Measurements from ENCODE around the gene MAST4.

DNA sequence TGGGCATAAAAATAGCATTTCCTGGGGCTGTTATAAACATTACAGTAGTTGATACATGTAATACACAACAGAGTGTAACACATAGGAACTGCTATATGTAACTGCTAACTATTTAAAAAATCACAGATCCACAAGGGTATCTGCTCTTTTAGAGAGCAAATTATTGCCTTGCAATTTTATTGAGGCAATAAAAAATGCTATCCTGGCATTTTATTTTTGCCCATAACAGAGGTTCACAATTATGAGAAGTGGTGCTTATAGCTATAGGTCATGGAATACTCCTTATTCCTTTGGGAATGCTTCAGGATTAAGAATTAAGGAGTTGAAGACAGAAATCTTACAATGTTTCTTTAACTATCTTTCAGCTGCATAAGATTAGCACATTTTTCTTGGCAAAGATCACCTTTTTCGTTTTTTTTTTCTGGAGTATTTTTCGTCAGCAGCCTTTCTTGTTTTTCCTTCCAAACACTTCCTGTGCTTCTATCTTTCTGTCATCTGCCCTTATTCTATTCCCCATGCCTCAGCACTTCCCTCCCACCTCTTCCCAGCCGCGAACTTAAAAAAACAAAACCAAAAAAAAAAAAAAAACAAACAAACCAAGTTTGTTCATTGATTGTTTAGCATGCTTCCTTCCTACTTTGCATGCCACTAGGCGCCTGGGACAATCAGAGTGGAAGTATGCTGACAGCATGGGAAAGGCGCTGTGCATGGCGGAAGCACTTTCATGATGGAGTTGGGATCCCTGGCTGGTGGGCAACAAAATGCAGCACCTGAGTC, 264.2 kb downstream of the MAST4 start:
- no peak for TF ChIP-seq CTCF (IDR thresholded peaks at IDR 0.05)
- no peak for TF ChIP-seq POLR2A (IDR thresholded peaks at IDR 0.05)
